Neural cell (in vitro differentiated cells): Measurements from ENCODE around the gene MYLK. TPM values are rescaled to one million over a fixed set of nuclear protein-coding genes. Genes with fewer than 3 reads are reported as not detected.

ENCODE experiments used
- H2AFZ ChIP-seq: fragments of 200-600, 300-800 bp; sonication (generic), shearing (Covaris generic); 2 replicates; pipeline ENCODE4 v1.6.0; 2014; ENCODE audit warnings: low read depth, mild to moderate bottlenecking, antibody characterized with exemption, low read length, moderate library complexity
- H3F3A ChIP-seq: fragments of 200-600 bp; shearing (Covaris generic); 2 replicates; pipeline ENCODE4 v1.6.1; 2016; ENCODE audit warnings: mild to moderate bottlenecking, moderate library complexity, mixed read lengths, antibody characterized with exemption, low read length; ENCODE audit not compliant: insufficient read depth, poor library complexity, severe bottlenecking
- H3K27ac ChIP-seq: fragments of 200-600, 300-800 bp; sonication (generic), shearing (Covaris generic); 2 replicates; pipeline ENCODE4 v1.5.1; 2014; ENCODE audit warnings: mild to moderate bottlenecking, low read length, moderate library complexity
- H3K27me3 ChIP-seq: fragments of 300-800, 200-600 bp; sonication (generic), shearing (Covaris generic); 2 replicates; pipeline ENCODE4 v1.6.0; 2014; ENCODE audit warnings: mild to moderate bottlenecking, low read depth, low read length, moderate library complexity; ENCODE audit not compliant: insufficient read depth
- H3K36me3 ChIP-seq: fragments of 300-800, 200-600 bp; sonication (generic), shearing (Covaris generic); 2 replicates; pipeline ENCODE4 v1.5.1; 2014; ENCODE audit warnings: mild to moderate bottlenecking, antibody characterized with exemption, low read length, moderate library complexity; ENCODE audit not compliant: insufficient read depth
- H3K4me2 ChIP-seq: fragments of 300-800, 200-600 bp; sonication (generic), shearing (Covaris generic); 2 replicates; pipeline ENCODE4 v1.6.0; 2014; ENCODE audit warnings: mild to moderate bottlenecking, low read length
- H3K4me3 ChIP-seq: fragments of 300-800, 200-600 bp; sonication (generic), shearing (Covaris generic); 2 replicates; pipeline ENCODE4 v1.5.1; 2014; ENCODE audit warnings: mild to moderate bottlenecking, low read length, moderate library complexity
- H3K79me2 ChIP-seq: fragments of 200-600 bp; shearing (Covaris generic); replicated peaks from 2 replicates; pipeline ENCODE4 v1.6.0; 2014; ENCODE audit warnings: mild to moderate bottlenecking, low read length, moderate library complexity; ENCODE audit not compliant: insufficient read depth
- H3K9ac ChIP-seq: fragments of 300-800, 200-600 bp; sonication (generic), shearing (Covaris generic); 2 replicates; pipeline ENCODE4 v1.6.1; 2016; ENCODE audit warnings: mild to moderate bottlenecking, low read length, mixed read lengths
- H3K9me2 ChIP-seq: fragments of 200-600 bp; shearing (Covaris generic); 2 replicates; pipeline ENCODE4 v1.6.1; 2016; ENCODE audit warnings: mild to moderate bottlenecking, low read length, mixed read lengths; ENCODE audit not compliant: insufficient read depth
- H3K9me3 ChIP-seq: fragments of 200-600, 300-800 bp; sonication (generic), shearing (Covaris generic); 2 replicates; pipeline ENCODE4 v1.6.1; 2016; ENCODE audit warnings: mild to moderate bottlenecking, mixed run types, low read length, moderate library complexity, mixed read lengths
- H4K20me1 ChIP-seq: fragments of 200-600 bp; shearing (Covaris generic); 2 replicates; pipeline ENCODE4 v1.6.1; 2016; ENCODE audit warnings: mild to moderate bottlenecking, mixed run types; ENCODE audit not compliant: insufficient read depth
- EP300 ChIP-seq: fragments of 450-650 bp; conservative IDR thresholded peaks from 2 replicates; pipeline ENCODE4 v1.6.1; 2014; ENCODE audit warnings: antibody characterized with exemption, mild to moderate bottlenecking, moderate library complexity; ENCODE audit not compliant: poor library complexity, severe bottlenecking
- EZH2 ChIP-seq: fragments of 200-600, 300-800 bp; shearing (Covaris generic), sonication (generic); IDR thresholded peaks from 2 replicates; pipeline ENCODE4 v1.6.1; 2014; ENCODE audit warnings: antibody characterized with exemption, low read length, borderline replicate concordance, mild to moderate bottlenecking; ENCODE audit not compliant: insufficient read depth, poor library complexity, severe bottlenecking
- MXI1 ChIP-seq: fragments of 450-650 bp; conservative IDR thresholded peaks from 2 replicates; pipeline ENCODE4 v1.6.1; 2014; ENCODE audit warnings: antibody characterized with exemption, mild to moderate bottlenecking; ENCODE audit not compliant: poor library complexity, severe bottlenecking
- POLR2AphosphoS5 ChIP-seq: IDR thresholded peaks from 2 replicates; pipeline ENCODE4 v1.6.1; 2012
- RAD21 ChIP-seq: fragments of 450-650 bp; conservative IDR thresholded peaks from 2 replicates; pipeline ENCODE4 v1.6.1; 2014; ENCODE audit warnings: antibody characterized with exemption, mild to moderate bottlenecking, moderate library complexity
- SMC3 ChIP-seq: fragments of 450-650 bp; conservative IDR thresholded peaks from 2 replicates; pipeline ENCODE4 v1.6.1; 2014; ENCODE audit warnings: antibody characterized with exemption, mild to moderate bottlenecking, moderate library complexity; ENCODE audit not compliant: poor library complexity
- TAF1 ChIP-seq: IDR thresholded peaks from 2 replicates; pipeline ENCODE4 v1.6.1; 2012; ENCODE audit warnings: low read depth
- polyA plus RNA-seq: library from polyadenylated mRNA; depleted of rRNA; stranded (reverse); fragments of >200 nt; gene quantifications from 2 replicates; pipeline ENCODE4 v1.2.3, GENCODE V29; 2014
- TF ChIP-seq, protein P1 (sequence below): fragments of 450-650 bp; IDR thresholded peaks from 2 replicates; pipeline ENCODE4 v1.5.1; 2014; ENCODE audit warnings: antibody characterized with exemption, mild to moderate bottlenecking, moderate library complexity; ENCODE audit not compliant: poor library complexity, severe bottlenecking
- TF ChIP-seq, protein P2 (sequence below): IDR thresholded peaks from 2 replicates; pipeline ENCODE4 v1.6.1; 2012; ENCODE audit warnings: borderline replicate concordance

MYLK gene
- polyA plus RNA-seq, 1 donor from 2014 or later: 0.43 TPM

DNA sequence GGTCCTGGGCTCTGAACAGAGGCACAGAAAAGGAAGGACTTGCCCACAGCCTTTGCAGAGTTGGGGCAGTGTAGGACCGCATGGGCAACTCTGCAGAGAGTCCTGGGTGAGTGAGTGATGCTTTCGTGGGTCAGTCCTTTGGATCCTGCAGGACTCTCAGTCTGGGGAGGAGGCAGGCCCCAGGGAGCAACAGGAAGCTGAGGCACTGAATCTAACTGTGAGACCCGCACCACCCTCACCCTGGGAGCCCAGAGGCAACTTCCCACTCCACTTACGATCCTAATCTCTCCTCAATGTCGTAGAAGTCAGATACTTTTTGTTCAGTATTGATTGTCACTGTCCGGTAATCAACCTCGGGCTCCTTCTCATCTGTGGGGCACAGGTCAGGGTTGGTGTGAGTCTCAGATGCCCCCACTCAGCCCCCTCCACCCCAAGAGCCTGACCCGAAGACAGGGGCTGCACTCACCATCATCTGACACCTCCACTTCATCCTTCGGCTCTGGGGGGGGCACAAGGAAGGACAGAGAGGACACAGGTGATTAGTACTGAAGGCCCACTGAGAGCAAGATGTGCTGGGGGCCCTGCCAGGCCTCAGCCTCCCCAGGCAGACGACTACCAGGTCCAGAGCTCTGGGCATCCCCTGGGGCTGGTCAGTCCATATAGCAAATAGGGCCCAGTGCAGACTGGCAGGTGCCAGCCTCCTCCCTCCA is 235.3 kb downstream of the MYLK start:
- Histone ChIP-seq H3K36me3 (no peaks in the 10 kb centered on the region), H4K20me1 (no peaks in the 10 kb centered on the region), H3K79me2 (no peaks in the 10 kb centered on the region), H3F3A (no peaks in the 10 kb centered on the region), H3K9ac (no peak overlapping the region), H3K4me2 (no peak overlapping the region), H3K27me3 (no peaks in the 10 kb centered on the region), H3K9me3 (no peaks in the 10 kb centered on the region), H3K9me2 (no peaks in the 10 kb centered on the region), H2AFZ (no peak overlapping the region), H3K4me3 (no peak overlapping the region), H3K27ac (no peak overlapping the region)
- no peak for TF ChIP-seq TAF1
- TF ChIP-seq EP300: no peak
- no peak for TF ChIP-seq EZH2
- no peak for TF ChIP-seq MXI1
- TF ChIP-seq, protein P1, sequence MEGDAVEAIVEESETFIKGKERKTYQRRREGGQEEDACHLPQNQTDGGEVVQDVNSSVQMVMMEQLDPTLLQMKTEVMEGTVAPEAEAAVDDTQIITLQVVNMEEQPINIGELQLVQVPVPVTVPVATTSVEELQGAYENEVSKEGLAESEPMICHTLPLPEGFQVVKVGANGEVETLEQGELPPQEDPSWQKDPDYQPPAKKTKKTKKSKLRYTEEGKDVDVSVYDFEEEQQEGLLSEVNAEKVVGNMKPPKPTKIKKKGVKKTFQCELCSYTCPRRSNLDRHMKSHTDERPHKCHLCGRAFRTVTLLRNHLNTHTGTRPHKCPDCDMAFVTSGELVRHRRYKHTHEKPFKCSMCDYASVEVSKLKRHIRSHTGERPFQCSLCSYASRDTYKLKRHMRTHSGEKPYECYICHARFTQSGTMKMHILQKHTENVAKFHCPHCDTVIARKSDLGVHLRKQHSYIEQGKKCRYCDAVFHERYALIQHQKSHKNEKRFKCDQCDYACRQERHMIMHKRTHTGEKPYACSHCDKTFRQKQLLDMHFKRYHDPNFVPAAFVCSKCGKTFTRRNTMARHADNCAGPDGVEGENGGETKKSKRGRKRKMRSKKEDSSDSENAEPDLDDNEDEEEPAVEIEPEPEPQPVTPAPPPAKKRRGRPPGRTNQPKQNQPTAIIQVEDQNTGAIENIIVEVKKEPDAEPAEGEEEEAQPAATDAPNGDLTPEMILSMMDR: no peak
- no peak for TF ChIP-seq RAD21
- no peak for TF ChIP-seq POLR2AphosphoS5
- no peak for TF ChIP-seq SMC3
- TF ChIP-seq, protein P2, sequence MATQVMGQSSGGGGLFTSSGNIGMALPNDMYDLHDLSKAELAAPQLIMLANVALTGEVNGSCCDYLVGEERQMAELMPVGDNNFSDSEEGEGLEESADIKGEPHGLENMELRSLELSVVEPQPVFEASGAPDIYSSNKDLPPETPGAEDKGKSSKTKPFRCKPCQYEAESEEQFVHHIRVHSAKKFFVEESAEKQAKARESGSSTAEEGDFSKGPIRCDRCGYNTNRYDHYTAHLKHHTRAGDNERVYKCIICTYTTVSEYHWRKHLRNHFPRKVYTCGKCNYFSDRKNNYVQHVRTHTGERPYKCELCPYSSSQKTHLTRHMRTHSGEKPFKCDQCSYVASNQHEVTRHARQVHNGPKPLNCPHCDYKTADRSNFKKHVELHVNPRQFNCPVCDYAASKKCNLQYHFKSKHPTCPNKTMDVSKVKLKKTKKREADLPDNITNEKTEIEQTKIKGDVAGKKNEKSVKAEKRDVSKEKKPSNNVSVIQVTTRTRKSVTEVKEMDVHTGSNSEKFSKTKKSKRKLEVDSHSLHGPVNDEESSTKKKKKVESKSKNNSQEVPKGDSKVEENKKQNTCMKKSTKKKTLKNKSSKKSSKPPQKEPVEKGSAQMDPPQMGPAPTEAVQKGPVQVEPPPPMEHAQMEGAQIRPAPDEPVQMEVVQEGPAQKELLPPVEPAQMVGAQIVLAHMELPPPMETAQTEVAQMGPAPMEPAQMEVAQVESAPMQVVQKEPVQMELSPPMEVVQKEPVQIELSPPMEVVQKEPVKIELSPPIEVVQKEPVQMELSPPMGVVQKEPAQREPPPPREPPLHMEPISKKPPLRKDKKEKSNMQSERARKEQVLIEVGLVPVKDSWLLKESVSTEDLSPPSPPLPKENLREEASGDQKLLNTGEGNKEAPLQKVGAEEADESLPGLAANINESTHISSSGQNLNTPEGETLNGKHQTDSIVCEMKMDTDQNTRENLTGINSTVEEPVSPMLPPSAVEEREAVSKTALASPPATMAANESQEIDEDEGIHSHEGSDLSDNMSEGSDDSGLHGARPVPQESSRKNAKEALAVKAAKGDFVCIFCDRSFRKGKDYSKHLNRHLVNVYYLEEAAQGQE: no peak

DNA sequence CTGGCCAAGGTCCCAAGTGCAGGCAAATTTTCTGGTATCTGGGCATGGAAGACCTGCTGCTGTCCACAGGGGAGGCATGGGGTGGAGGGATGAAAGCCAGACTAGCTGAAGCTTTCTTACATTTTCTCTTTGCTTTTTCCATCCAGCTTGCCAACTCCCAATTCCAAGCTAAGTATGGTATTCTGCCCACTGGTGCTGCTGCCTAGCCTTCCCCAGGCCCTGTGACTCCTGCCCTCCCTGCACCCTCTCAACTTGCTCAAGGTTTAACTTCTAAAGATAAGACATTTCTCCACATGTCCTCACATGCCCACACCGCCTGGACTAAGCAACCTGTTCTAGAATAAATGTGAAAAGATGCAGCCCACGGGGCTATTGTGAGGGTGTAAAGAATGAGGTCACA is 239.8 kb downstream of the MYLK start:
- Histone ChIP-seq H3F3A (no peaks in the 10 kb centered on the region), H3K27me3 (no peaks in the 10 kb centered on the region), H3K4me2 (no peak overlapping the region), H3K9me2 (no peaks in the 10 kb centered on the region), H3K9ac (no peak overlapping the region), H3K36me3 (no peaks in the 10 kb centered on the region), H2AFZ (no peak overlapping the region), H3K27ac (no peak overlapping the region), H3K9me3 (no peaks in the 10 kb centered on the region), H4K20me1 (no peaks in the 10 kb centered on the region), H3K79me2 (no peaks in the 10 kb centered on the region), H3K4me3 (no peak overlapping the region)
- TF ChIP-seq, protein P1: no peak
- TF ChIP-seq POLR2AphosphoS5: no peak
- TF ChIP-seq EP300: no peak
- no peak for TF ChIP-seq EZH2
- no peak for TF ChIP-seq SMC3
- TF ChIP-seq, protein P2: no peak
- no peak for TF ChIP-seq RAD21
- no peak for TF ChIP-seq MXI1
- TF ChIP-seq TAF1: no peak
